DMS 273 (cell line): ENCODE measurements around the gene TBC1D22A.

Experiments used
- DNase-seq: peaks from one replicate; lab custom pipeline; 2025; ENCODE audit not compliant: unreplicated experiment; lab: John Stamatoyannopoulos, UW

Gene TBC1D22A

DNA sequence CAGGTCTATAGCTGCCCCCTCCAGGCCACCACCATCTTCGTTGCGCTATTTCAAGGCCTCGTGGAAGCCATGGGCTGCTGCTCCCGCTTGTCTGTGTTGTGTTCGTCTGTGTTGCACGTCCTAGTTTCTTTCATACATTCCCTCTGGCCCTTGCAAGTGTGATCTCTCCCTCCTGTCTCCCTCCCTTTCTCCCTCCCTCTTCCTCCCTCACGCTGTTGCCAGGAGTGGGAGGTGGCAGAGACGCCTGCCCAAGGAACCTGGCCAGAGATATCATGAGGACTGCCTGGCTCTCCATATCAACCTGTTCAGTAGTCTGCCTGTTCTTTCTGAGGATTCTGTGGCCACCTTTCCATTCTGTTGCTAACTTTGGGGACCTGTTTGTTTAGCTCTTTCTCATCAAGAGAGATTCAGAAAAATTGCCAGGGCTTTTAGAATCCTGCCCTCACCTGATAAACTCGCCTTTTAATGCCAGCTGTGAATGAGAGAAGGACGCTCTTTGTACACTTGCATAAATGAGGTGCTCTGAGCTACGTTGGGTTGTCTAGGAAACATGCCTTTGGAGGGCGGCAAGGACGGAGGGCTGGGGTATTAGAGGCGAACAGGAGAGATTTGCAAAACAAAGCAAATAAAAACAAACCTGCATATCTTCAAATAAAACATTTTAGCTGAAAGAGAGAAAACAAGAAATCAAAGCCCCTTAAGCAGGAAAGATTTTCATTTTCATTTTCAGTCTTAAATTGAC lies 185.2 kb downstream of the TBC1D22A start:
- DNase-seq = no peak

DNA sequence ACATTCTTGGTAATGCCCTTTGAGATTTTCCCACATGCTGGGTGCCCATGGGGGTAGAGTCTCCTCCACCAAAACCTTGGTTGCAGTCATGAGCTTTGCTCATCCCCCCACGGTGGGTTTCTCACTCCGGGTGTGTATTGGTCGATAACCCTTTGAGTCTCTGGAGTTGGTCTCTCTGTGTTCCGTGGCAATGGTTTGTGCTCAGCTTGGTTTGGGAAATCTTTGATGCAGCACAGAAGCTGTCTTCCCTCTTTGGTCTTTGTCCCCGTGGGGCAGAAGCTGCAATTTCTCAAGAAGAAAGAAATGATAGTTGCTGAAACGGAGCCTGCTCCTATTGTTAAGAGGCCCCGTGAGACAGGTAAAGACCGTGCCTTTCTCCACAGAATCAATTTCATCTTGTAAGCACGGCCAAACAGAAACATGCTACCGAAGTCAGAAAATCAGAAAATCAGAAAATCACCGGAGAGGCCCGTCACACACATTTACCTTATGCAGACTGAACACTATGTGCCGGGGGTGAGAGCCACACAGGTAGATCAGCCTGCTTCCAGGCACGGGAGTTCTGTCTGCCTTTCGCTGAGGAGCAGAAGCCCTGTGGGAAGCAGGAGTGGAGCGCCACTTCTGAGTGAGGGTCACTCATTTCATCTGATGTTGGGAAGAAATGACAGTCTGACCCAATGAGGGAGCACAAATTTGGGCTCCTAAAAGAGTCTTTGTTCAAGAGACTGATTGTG lies 186.1 kb downstream of the TBC1D22A start:
- DNase-seq = no peak

DNA sequence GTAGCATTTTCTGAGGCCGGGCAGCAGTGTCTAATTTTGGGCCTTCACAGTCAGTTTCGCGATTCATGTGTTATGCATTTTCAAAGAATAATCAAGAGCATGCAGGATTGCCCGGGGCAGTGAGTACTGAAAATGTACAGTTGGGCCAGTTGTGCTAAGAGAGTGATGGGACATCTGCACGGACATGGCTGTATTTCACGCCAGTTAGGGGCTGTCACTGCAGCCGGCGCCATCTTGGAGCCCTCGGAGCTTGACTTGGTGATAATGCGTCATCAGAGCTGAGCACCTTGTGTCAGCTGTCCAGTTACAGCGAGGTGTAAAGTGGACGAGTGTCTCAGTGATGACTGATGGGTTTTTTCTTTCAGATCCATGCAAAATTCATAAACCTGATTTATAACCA lies 188.9 kb downstream of the TBC1D22A start:
- DNase-seq = no peak

DNA sequence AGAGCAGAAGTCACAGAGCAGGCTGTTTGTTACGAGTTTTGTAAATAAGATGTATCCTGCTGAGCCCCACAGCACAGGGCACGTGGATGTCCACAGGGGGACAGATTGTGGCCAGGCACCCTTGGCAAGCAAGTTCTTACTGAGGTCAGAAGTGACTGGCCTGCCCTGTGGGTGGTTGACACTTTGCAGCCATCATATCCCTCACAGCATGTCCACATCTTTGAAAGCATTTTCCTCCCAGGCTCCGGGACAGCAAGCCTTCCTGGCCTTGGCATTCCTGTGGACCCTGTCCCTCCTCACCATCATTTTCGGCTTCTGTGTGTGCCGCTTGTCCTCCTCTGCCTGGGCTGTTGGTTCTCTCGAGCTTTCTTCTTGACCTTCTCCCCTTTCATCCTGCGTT lies 189.5 kb downstream of the TBC1D22A start:
- no peak for DNase-seq

DNA sequence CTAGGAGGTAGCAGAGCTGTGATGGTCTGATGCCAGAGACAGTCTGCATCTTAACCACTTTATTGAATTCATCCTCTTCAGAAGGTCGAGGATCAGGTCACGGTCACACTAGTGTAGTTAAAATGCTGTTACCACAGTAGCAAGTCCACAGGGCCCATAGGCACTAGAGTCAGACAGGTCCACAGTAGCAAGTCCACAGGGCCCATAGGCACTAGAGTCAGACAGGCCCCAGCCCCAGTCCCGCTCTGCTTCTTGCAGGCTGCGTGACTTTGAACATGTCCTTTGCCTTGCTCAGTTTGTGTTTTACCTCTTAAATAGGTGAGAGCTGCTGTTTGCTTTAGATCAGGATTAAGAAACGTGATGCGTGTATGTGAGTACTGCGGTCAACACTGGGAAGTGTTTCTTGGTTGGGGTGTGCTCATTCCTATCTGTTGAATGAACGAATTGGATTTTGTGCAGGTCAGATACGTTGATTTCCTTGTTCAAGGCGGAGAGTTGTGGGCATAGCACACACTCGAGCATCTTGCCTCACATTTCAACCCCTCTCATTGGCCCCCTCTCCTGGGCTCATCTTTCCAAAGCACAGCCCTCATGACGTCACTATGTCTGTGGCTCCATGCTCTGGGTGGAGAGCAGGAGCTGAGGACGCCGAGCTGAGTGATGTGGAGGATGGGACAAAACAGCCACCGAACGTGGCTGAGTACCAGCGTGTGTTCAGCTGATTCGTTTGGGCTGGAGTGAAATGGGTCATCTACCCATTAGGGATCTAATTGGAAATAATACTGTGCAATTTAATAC lies 191.7 kb downstream of the TBC1D22A start:
- no peak for DNase-seq

DNA sequence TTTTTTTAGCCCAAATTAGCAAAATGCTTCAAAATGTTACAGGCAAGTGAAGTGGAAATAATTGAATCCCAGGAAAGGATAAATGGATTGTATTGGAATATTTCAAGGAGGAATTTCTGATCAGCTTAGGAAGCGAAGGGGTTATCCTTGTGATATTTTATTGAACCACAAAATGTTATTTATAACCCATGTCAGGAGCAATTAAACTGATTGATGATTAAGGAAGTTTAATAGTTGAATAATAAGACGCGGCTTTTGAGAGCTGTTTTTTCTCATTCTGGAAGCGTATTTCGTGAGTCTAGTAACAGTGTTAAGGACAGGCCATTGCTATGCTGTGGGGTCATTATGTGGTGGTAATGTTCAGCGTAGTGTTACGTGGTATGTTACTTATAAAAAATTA lies 192.3 kb downstream of the TBC1D22A start:
- no peak for DNase-seq

DNA sequence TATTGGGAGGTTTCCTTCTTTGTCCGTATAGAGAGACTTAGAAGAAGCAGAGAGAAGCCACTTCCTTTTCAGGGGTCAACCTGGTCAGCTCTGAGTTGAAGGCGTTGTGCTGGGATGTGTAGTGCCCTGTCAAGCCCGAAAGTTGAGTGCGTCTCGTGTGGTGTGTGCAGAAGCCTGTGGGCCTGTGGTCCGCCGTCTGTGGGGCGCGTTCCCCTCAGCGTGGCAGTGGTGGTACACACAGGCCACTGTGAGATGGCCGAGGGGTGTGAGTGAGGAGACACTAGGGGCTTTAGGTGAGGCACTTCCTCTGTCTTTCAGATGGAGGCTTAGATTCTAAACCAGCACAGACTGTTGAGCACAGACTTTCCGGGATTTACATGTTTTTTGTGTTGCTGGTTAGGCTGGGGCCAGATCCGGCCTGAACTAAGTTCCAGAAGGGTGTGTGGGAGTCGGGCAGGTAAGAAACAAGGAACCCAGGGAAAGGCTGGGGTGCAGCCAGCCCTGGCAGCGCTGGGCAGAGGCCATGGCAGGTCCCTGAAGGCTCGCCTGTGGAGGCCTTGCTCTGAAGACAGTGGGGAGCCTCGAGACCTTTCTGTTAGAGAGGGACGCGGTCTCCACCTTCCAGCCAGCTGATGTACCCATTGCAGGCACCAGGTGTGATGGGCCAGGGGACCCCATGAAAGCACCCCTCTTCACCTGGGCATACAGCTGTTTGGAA lies 194.2 kb downstream of the TBC1D22A start:
- DNase-seq = no peak

DNA sequence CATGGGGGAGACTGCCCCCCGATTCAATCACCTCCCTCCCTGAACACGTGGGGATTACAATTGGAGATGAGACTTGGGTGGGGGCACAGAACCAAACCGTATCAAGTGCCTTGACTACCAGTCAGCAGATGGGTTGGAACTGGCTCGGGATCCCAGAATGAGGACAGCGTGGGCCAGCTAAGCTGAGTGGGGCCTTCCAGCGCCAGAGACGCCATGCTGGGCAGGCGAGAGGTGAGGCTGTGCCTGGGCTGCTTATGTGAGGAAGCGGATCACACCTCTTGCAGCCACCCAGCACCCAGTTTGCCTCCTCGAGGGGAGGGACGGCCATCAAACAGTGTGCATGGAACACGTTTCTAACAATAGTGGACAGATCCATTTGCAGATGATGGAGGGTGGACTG lies 195.1 kb downstream of the TBC1D22A start:
- DNase-seq = no peak

DNA sequence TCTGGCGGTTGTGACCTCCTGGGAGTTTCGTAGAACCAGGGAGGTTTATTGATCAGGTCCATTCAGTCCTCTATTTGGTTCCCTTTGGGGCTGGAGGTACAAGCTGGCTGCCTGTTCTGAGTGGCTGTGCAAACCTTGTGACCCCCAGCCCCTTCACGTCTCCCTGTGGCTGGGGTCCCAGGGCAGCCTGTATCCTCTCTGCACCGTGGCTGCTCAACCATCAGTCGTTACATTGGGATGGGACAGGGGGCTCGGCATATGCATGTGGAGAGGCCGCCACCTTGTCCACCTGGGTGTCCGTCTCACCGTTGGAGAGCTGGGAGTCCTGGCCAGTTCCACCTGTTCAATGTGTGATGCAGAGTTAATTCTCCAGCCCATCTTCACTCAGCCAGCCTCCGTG lies 195.7 kb downstream of the TBC1D22A start:
- no peak for DNase-seq

DNA sequence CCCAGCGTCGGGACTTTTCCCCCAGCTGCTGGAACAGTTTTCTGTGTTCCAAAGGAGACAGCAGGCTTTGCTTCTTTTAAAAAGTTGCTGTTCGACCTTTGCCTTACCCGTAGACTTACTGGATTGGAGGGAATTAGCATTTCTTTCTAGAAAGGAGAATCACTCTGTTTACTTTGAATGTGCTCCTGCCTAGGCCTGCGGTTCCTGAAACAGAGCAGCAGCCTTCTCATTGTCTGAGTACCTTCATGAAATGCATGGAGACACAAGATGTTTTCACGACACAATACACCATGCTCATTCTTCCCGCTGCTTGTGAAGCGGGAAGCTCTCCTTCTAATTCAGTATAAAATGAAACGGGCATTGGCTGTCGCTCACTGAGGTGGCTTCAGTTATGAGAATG lies 196.2 kb downstream of the TBC1D22A start:
- DNase-seq = no peak

DNA sequence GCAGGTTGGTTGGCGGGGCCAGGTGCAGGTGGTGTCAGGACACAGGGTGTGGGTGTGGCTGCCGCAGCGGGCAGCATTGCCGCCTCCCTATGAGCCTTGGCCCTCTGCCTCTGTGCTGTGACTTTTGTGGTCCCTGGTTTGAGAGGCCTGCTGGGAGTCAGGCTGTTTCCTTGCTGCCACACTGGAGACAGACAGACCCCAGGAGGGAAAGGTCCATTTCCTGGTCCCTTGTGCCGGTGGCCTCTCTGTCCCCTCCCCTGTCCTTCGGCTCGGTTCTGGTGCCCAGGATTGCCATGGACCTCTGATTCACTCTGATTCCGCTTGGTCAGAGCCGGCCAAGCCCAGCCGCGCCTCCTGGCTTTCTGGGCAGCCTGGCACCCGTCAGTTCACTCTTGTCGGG lies 196.9 kb downstream of the TBC1D22A start:
- DNase-seq = no peak

DNA sequence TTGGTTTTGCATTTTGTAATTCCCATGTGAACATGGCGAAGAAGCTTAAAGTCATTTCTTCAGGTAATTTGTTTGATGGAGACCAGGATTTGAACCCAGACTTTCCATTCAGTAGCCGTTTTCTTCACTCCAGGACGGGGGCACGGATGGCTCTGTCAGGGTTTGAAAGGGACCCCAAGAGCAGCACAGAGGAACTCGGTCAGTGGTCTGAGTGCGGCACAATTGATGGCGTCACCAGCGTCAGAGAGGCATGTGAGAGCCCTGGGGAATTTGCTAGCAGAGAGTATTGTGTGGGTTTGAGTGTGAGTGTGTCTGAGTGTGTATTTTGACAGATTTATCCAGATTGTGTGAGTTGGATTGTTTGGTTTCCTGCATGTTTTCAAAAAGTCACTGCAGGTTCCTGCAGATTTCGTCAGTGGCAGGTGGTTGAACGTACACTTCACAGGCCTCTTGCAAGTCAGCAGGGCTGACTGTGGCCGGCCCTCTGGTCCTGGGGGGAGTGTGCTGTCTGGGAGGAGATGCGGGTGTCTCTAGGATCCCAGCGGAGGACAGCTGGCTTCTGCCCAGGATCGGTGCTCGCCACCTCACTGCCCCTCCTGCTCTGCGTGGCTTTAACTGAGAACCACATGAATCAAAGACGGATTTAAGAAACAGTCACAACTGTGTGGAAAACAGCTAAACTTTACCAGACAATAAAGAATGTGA lies 199.3 kb downstream of the TBC1D22A start:
- DNase-seq = no peak

DNA sequence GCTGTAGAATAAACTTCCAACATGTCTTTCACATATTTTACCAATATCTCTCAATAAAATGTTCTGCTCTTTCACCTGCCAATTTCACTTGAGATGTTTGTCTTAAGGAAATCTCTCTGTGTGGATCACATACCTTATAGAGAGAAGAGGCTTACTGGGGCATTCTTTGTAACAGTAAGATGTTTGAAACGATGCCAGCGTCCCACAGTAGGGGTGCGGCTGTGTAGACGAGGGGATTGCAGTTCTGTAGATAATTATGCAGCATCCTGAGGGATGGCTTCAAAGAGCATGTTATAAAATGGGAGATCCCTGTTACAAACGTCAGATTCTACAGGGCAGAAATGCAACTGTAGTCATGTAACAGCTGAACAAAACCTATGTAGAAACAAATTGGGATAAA lies 200.0 kb downstream of the TBC1D22A start:
- DNase-seq = no peak

DNA sequence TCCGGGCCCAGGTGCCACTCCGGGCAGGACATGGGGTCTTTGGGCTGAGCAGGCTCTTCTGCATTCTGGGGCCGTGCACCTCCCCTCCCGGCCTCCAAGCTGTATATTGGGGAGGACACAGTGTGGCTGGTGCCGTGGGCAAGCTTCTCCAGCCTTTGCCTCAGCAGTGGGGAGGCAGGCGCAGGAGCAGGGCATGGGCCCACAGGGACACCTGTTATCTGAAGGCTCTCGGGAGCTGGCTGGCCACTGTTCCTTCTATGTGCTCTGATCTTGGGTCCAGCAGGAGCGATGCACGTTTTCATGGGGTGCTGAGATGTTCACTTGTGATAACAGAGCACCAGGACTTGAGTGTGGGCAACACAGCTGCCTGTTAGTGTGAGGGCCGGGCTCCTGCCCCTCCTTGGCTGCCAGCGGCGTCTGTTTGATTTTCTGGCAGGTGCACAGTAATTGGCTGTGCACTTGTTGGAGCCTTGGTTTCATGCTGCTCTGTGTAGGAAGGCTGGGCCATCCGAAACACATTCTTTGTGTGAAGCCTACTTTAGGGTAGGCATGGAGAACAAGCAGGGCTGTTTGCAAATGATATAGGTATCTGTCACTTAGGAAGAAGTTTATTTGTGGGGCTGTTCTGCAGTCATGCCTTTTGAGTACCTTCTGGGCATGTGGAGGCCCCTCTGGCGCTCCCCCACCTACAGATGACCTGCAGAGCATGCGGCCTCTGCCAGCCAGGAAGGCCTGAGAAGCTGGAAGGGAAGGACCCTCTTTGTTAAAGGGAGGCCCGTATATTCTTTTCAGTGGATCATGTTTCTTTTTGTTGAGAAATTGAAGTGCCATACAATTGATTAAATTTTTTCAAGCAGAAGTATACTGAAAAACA lies 201.5 kb downstream of the TBC1D22A start:
- no peak for DNase-seq

DNA sequence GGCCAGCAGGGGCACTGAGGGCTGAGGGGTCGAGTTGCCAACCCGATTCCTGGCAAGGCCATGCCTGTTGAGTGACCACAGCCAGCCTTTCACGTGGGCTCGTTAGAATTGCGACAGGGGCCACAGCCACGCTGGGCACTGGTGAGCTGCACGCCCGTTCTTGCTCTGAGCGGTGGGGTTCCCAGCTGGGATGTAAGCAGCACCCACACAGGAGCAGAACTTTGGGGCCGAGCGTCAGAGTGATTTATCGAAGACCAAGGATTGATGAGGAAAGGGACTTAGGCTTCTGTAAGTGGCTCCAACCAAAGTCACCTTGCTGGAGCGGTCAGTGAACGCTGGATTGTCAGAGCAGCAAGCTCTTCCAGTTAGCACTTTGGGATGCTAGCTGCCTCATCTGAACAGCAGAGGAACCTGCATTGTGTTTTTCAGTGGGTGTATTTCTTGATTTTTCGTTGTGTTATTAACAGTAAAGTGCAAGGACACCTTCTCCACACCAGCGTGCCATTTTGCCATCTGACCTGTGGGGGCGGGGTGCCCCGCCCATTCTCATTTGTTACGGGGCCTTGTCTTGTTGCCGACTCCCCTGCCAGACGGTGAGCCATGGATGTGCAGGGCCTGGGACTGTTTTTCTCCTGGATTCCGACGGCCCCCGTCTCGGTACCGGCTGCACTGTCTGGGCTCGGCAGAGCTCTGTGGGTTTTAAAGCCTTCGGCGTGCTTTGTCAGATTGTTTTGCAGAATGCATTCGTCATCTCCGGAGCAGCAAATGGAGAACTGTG lies 202.5 kb downstream of the TBC1D22A start:
- no peak for DNase-seq

DNA sequence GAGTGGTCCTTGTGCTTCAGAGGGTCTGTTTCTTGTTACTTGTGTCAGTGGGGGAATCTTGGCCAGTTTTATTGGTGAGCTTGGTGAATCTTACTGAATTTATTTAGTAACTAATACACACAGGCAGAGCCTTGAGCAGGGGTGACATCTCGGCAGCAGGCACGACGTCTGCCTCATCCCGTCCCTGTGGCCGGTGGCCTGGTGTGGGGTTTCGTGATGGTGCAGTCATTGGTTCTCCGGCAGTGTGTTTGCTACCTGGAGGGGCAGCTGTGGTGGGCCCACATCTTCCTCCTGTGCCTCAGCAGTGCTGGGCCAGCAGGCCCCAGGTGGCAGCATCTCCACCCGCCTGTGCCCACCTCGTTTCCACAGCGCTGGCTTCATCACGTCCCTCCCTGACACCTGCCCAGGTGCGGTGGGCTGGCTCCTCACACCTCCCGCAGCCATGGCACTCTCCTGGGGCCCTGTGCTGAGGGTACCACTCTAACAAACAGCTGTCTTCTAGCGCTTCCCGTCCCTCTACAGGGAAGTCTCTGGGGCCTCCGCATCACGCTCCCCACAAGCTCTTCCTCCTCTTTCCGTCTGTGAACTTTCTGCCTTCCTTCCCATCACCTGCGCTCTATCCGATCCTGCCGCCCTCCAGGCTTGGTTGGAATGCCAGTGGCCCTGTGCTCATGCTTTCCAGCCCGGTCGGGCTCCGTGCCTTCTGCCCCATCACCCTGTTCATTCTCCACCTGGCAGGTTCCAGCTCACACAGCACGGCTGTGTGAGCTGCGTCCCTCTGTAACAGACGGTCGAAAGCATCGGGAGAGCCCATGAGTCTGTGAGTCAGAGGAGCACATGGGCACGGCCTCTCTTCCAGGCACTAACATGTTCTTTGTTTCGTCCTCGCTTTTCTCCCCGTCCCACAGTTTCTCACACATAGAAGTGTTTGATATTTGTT lies 203.4 kb downstream of the TBC1D22A start:
- DNase-seq = no peak

DNA sequence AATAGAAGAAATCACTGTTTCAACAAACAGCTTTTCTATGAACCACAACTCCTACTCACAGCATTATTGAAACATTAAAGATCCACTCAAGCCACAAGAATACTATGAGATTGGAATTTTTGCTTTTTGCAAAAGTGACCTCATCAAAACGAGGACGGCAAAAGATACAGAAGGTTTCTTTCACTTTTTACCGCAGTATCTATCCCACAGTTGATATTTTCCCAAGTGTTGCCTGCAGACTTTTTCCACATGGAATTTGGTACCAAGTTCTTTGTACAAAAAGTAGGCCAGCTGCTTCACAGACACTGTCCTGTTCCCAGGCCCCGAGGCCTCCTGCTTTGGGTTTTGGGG lies 204.0 kb downstream of the TBC1D22A start:
- DNase-seq = no peak

DNA sequence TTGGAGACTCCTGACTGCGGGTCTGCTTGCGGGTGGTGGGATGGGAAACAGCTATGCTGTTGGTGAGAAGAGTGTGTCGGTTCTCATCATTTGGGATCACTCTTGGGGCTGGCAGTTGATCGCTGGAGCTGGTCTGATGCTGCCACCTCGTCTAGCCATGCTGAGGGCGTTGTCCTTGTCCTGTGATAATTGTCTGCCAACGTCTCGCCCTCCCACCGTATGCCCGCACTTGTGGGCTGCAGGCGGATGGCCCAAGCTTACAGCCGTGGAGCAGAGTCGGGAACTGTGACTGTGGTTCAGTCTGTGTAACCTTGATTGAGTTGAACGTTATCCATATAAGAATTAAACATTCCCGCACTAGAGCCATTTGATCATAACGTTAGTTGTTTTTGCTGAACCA lies 204.4 kb downstream of the TBC1D22A start:
- DNase-seq = no peak
